HepG2 (cell line): ENCODE results near the gene LINGO3. TPM values are rescaled to one million over a fixed set of nuclear protein-coding genes. Genes with fewer than 3 reads are reported as not detected.

Source experiments
- CEBPG ChIP-seq: IDR thresholded peaks from 2 replicates; pipeline ENCODE4 v1.6.1; 2016
- DRAP1 ChIP-seq: IDR thresholded peaks from 2 replicates; pipeline ENCODE4 v1.6.1; 2016; ENCODE audit warnings: missing genetic modification reagents, missing compliant biosample characterization
- ELF4 ChIP-seq: sonication (generic); formaldehyde crosslinking; IDR thresholded peaks from 2 replicates; pipeline ENCODE4 v1.5.0; 2020; ENCODE audit warnings: missing genetic modification reagents, mild to moderate bottlenecking, moderate library complexity, borderline replicate concordance
- FOXO1 ChIP-seq: sonication (generic); formaldehyde crosslinking; IDR thresholded peaks from 2 replicates; pipeline ENCODE4 v1.4.0; 2020; ENCODE audit warnings: missing genetic modification reagents
- GATA4 ChIP-seq: sonication (generic); IDR thresholded peaks from 2 replicates; pipeline ENCODE4 v1.6.1; 2016; ENCODE audit warnings: antibody characterized with exemption, low read depth, borderline replicate concordance
- HMGA1 ChIP-seq: sonication (generic); formaldehyde crosslinking; conservative IDR thresholded peaks from 2 replicates; pipeline ENCODE4 v1.4.0; 2020; ENCODE audit warnings: missing genetic modification reagents
- IKZF5 ChIP-seq: IDR thresholded peaks from 2 replicates; pipeline ENCODE4 v1.6.1; 2018; ENCODE audit warnings: missing genetic modification reagents, mild to moderate bottlenecking, missing compliant biosample characterization
- JARID2 ChIP-seq: sonication (generic); formaldehyde crosslinking; IDR thresholded peaks from 2 replicates; pipeline ENCODE4 v1.8.1; 2023; ENCODE audit warnings: missing genetic modification reagents, inconsistent platforms; ENCODE audit not compliant: insufficient replicate concordance
- MAZ ChIP-seq, 2 experiments: sonication (generic) in 1 of 2; formaldehyde crosslinking in 1 of 2; IDR thresholded peaks; 2 replicates each; pipeline versions ENCODE4 v1.5.0 to v1.6.1; 2012 to 2020; ENCODE audit warnings: low read depth in 2 of 2, mild to moderate bottlenecking in 2 of 2, borderline replicate concordance in 1 of 2, improper control_type of control experiment in 1 of 2, low read length in 1 of 2, missing genetic modification reagents in 1 of 2, moderate library complexity in 1 of 2
- MIXL1 ChIP-seq: IDR thresholded peaks from 2 replicates; pipeline ENCODE4 v1.6.1; 2016
- PHF5A ChIP-seq: IDR thresholded peaks from one replicate; pipeline ENCODE4 v1.6.1; 2018; ENCODE audit warnings: low read depth, missing genetic modification reagents; ENCODE audit not compliant: unreplicated experiment
- PPARG ChIP-seq: conservative IDR thresholded peaks from 2 replicates; pipeline ENCODE4 v1.6.1; 2016; ENCODE audit warnings: missing biosample characterization, missing genetic modification reagents
- RCOR2 ChIP-seq: IDR thresholded peaks from 2 replicates; pipeline ENCODE4 v1.6.1; 2016; ENCODE audit warnings: missing biosample characterization, missing genetic modification reagents
- REPIN1 ChIP-seq: sonication (generic); formaldehyde crosslinking; IDR thresholded peaks from 2 replicates; pipeline ENCODE4 v1.8.0; 2022; ENCODE audit warnings: missing genetic modification reagents, low read depth, mild to moderate bottlenecking, borderline replicate concordance
- SP2 ChIP-seq: sonication (generic); formaldehyde crosslinking; IDR thresholded peaks from 2 replicates; pipeline ENCODE4 v1.5.1; 2020; ENCODE audit warnings: mild to moderate bottlenecking, missing genetic modification reagents
- THYN1 ChIP-seq: sonication (generic); formaldehyde crosslinking; IDR thresholded peaks from 2 replicates; pipeline ENCODE4 v1.8.1; 2023; ENCODE audit warnings: low read depth, mild to moderate bottlenecking, moderate library complexity, missing genetic modification reagents, borderline replicate concordance
- ZFP36L1 ChIP-seq: sonication (generic); formaldehyde crosslinking; IDR thresholded peaks from 2 replicates; pipeline ENCODE4 v1.8.0; 2022; ENCODE audit warnings: mild to moderate bottlenecking, missing genetic modification reagents, moderate library complexity
- ZNF160 ChIP-seq: sonication (generic); formaldehyde crosslinking; IDR thresholded peaks from 2 replicates; pipeline ENCODE4 v1.8.0; 2022; ENCODE audit warnings: mild to moderate bottlenecking, inconsistent platforms, missing genetic modification reagents
- ZNF260 ChIP-seq: sonication (generic); formaldehyde crosslinking; IDR thresholded peaks from 2 replicates; pipeline ENCODE4 v1.4.0; 2020; ENCODE audit warnings: missing genetic modification reagents, low read depth, mild to moderate bottlenecking, borderline replicate concordance
- ZNF34 ChIP-seq: sonication (generic); formaldehyde crosslinking; IDR thresholded peaks from 2 replicates; pipeline ENCODE4 v1.4.0; 2020; ENCODE audit warnings: mild to moderate bottlenecking, missing genetic modification reagents, borderline replicate concordance
- ZNF343 ChIP-seq: sonication (generic); formaldehyde crosslinking; IDR thresholded peaks from 2 replicates; pipeline ENCODE4 v1.4.0; 2020; ENCODE audit warnings: mild to moderate bottlenecking, missing genetic modification reagents
- ZNF431 ChIP-seq: sonication (generic); formaldehyde crosslinking; IDR thresholded peaks from 2 replicates; pipeline ENCODE4 v1.9.0; 2022; ENCODE audit warnings: missing genetic modification reagents, low read depth, mild to moderate bottlenecking, borderline replicate concordance
- ZNF549 ChIP-seq: sonication (generic); formaldehyde crosslinking; IDR thresholded peaks from 2 replicates; pipeline ENCODE4 v1.5.0; 2020; ENCODE audit warnings: missing genetic modification reagents
- ZNF589 ChIP-seq: sonication (generic); formaldehyde crosslinking; conservative IDR thresholded peaks from 2 replicates; pipeline ENCODE4 v1.8.0; 2022; ENCODE audit warnings: mild to moderate bottlenecking, moderate library complexity, missing genetic modification reagents
- ZNF605 ChIP-seq: sonication (generic); formaldehyde crosslinking; IDR thresholded peaks from 2 replicates; pipeline ENCODE4 v1.8.0; 2022; ENCODE audit warnings: mild to moderate bottlenecking, missing genetic modification reagents
- ZNF672 ChIP-seq: sonication (generic); formaldehyde crosslinking; IDR thresholded peaks from 2 replicates; pipeline ENCODE4 v1.8.1; 2022; ENCODE audit warnings: missing genetic modification reagents
- ZNF740 ChIP-seq: sonication (generic); formaldehyde crosslinking; IDR thresholded peaks from 2 replicates; pipeline ENCODE4 v1.4.0; 2020; ENCODE audit warnings: missing genetic modification reagents
- ZNF879 ChIP-seq: sonication (generic); formaldehyde crosslinking; IDR thresholded peaks from 2 replicates; pipeline ENCODE4 v1.8.1; 2023; ENCODE audit warnings: missing genetic modification reagents
- ZSCAN31 ChIP-seq: sonication (generic); formaldehyde crosslinking; IDR thresholded peaks from 2 replicates; pipeline ENCODE4 v1.5.0; 2020; ENCODE audit warnings: low read depth, mild to moderate bottlenecking, missing genetic modification reagents
- polyA plus RNA-seq, 8 experiments: library from polyadenylated mRNA; depleted of rRNA in 3 of 8; stranded (reverse) in 7 of 8; unstranded in 1 of 8; fragments of >200 nt; fragmentation: Illumina TruSeq in 4 of 8; extraction: Trizol in 4 of 8; gene quantifications; 2 replicates each; pipeline versions ENCODE4 v1.2.1 to v1.2.3, GENCODE V29; 2011 to 2016; ENCODE audit warnings: low read depth in 4 of 8, missing spikeins in 1 of 8, mixed read lengths in 1 of 8; ENCODE audit not compliant: insufficient read depth in 1 of 8
- total RNA-seq, 5 experiments: library from RNA; depleted of rRNA; stranded (reverse); fragments of >200 nt; fragmentation: Illumina TruSeq; extraction: Trizol; gene quantifications; 2 replicates each; pipeline ENCODE4 v1.2.3, GENCODE V29; 2016; ENCODE audit warnings: low read depth in 1 of 5

LINGO3 gene
- total and polyA plus RNA-seq, 2 of the 13 experiments (the other 11 are each of a cell fraction or from before 2014, with no cell fraction given): not detected

GRCh38 chr19:2269244-2270156 is 38.5 kb downstream of the LINGO3 start (continued):
- TF ChIP-seq DRAP1 (peak; percentile 99), ZNF343 (no peak), ZNF549 (CRISPR knock-in tag) (no peak), THYN1 (CRISPR knock-in tag) (no peak), PHF5A (CRISPR knock-in tag) (no peak), ZNF879 (CRISPR knock-in tag) (no peak), ZNF740 (CRISPR knock-in tag) (0 out of 2 replicates have a peak, but pooled peaks have one; percentile 21), ZFP36L1 (peak; percentile 86; the same call in 1 of the 2 replicates), REPIN1 (peak; percentile 58; the same call in 1 of the 2 replicates), PPARG (peak; percentile 65; the same call in 1 of the 2 replicates), ZNF260 (CRISPR knock-in tag) (no peak), ZNF605 (CRISPR knock-in tag) (peak; percentile 74), MAZ (IDR thresholded peaks at IDR 0.05; ENCODE audit: borderline replicate concordance, low read depth, low read length) (peak; percentile 69; the same call in 1 of the 2 replicates), MAZ (CRISPR knock-in tag; IDR thresholded peaks at IDR 0.05; ENCODE audit: low read depth) (peak; percentile 82; the same call in 1 of the 2 replicates), IKZF5 (CRISPR knock-in tag) (peak; percentile 80; the same call in 1 of the 2 replicates), HMGA1 (no peak), RCOR2 (no peak), CEBPG (CRISPR knock-in tag) (peak; percentile 13; the same call in 1 of the 2 replicates), MIXL1 (CRISPR knock-in tag) (peak; percentile 28; the same call in 1 of the 2 replicates), ZSCAN31 (CRISPR knock-in tag) (peak; percentile 72), FOXO1 (CRISPR knock-in tag) (peak; percentile 47; the same call in 1 of the 2 replicates), SP2 (CRISPR knock-in tag) (peak; percentile 89), ZNF672 (CRISPR knock-in tag) (no peak), GATA4 (peak; percentile 78), ZNF431 (CRISPR knock-in tag) (peak; percentile 71; the same call in 1 of the 2 replicates), ZNF160 (CRISPR knock-in tag) (no peak), JARID2 (CRISPR knock-in tag) (no peak), ELF4 (CRISPR knock-in tag) (no peak), ZNF34 (CRISPR knock-in tag) (0 out of 2 replicates have a peak, but pooled peaks have one; percentile 67), ZNF589 (CRISPR knock-in tag) (0 out of 2 replicates have a peak, but pooled peaks have one; percentile 54)
